GM18519 (cell line): ENCODE measurements around the gene L3MBTL4.
A peak's percentile ranks its signal among the peaks of the same experiment; 100 is the strongest.
"Not testable (repeated sequence)": the region's sequence is repeated elsewhere in the genome, so short reads cannot be mapped to it uniquely, and the experiment has no call there.

Experiments
- ATAC-seq: cut with Tn5 transposase; IDR thresholded peaks from one replicate; pipeline ENCODE4 v1.9.1; 2021; ENCODE audit warnings: mild to moderate bottlenecking, moderate library complexity; ENCODE audit not compliant: unreplicated experiment, low FRiP score

The L3MBTL4 gene

DNA sequence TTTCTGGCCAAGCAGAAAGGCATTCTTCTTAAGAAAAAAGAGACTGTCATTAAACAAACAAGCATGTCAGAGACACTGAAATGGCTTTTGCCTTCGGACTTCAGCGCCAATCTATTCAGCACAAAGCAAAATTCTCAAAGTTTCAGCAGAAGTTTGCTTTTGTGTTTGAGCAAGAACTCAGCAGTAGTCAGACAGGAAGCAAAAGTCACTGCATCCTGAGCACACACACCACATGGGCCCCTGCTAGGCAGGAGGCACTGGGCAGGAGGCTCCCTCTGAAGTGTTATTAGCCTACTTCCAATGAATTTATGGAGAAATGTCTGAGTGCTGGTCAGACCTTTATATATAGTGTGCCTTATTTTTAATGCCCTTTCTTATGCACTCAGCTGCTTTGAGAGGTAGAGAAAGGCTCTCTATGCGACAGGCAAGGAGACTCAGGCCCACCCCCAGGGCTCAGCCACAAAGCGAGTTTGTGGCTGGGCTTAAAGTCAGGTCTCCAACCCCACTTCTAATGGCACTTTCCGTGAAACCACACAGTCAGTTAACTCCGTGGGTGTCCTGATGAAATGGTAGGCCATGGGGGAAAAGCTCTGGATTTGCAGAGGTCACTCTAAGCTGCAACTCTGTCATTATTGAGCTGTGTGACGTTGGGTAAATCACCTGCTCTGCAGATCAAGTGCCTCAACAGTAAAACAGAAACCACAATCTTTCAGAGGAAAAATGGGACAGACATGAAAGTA, 358.4 kb downstream of the L3MBTL4 start:
- ATAC-seq, result peak; percentile 69

GRCh38 chr18:6055711-6056110, 359.0 kb downstream of the L3MBTL4 start:
- ATAC-seq, result no peak

- ATAC-seq, result no peak
These were observed 360.4 kb downstream of the L3MBTL4 start for GRCh38 chr18:6054256-6054842.

DNA sequence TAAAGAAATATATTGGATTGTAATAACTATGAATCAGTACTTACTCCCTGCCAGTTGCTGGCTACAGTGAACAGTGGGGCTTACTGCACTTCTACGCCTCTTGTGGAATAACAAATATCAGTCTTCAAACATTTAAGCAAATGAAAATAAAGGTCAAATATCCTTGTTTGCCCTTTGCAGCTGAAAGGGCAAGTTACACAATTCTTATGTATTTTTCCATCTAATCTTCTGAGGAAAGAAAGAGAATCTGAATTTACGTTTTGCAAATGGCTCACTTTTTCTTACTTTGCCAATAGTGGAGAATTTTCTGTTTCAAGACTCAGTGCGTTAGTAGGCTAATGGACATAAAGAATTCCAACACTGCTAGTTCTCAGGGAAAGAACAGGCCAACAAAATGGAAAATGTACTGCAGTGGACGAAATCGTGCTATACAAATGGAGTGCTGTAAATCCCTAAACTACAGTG, 362.2 kb downstream of the L3MBTL4 start:
- ATAC-seq, result no peak

- ATAC-seq, result not testable (repeated sequence)
These were observed 367.1 kb downstream of the L3MBTL4 start for GRCh38 chr18:6047596-6047995.

DNA sequence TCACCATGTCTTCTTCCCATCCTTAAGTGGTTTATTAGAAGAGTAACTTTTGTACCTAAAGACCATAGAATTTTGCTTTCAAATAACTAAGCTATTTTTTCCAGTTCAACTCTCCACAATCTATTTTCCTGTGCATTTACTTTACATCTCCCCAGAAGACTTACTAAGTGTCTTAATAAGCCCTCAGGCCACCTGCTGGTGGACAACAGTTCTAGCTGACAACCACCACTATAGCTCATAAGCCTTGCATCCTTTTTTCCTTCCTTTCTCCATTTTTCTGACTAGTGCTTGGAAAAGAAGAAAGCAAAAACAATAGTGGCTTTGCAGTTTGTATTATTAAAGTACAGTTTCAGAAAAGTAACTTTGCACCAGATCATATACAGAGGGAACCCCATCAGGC, 369.9 kb downstream of the L3MBTL4 start:
- ATAC-seq, result no peak

DNA sequence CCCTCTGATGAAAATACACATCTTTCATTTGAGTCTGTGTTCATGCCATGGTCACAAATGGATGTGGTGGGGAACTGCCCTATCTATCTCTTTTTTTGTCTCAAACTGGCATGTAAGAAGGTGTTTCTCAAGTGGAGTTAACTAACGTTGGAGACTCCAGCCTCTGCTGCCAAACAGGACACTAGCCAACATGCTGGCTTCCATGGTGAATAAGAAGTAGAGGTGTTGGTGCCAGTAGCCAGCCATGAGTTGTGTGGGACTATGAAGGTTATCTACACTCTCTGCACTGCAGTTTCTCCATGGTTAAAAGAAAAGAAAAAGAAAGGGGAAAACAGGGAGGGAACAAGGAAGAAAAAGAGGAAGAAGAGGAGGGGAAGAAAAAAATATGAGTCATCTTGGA, 370.4 kb downstream of the L3MBTL4 start:
- ATAC-seq, result no peak

GRCh38 chr18:6039055-6039454, 375.7 kb downstream of the L3MBTL4 start:
- no peak for ATAC-seq

DNA sequence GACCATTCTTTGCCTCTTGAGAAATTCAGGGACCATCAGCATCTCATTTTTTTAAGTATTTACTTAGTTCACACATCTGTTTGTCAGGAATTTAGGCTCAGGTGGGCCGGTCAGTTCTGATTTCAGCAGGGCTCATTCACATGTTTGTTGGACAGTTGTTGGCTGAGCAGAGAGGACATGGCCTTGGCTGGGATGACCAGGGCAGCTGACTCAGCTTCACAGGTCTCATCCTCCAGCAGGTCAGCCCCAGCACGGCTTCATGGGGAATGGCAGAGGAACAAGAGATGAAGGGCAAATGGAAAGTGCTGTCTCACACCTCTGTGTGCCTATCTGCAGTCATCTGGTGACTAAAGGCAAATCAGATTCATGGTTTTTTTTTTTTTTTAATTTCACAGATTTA, 383.3 kb downstream of the L3MBTL4 start:
- ATAC-seq, result no peak

GRCh38 chr18:6031002-6031401, 383.7 kb downstream of the L3MBTL4 start:
- ATAC-seq, result no peak

GRCh38 chr18:6024745-6025248, 389.9 kb downstream of the L3MBTL4 start:
- ATAC-seq, result no peak

GRCh38 chr18:6023551-6023950, 391.2 kb downstream of the L3MBTL4 start:
- no peak for ATAC-seq

DNA sequence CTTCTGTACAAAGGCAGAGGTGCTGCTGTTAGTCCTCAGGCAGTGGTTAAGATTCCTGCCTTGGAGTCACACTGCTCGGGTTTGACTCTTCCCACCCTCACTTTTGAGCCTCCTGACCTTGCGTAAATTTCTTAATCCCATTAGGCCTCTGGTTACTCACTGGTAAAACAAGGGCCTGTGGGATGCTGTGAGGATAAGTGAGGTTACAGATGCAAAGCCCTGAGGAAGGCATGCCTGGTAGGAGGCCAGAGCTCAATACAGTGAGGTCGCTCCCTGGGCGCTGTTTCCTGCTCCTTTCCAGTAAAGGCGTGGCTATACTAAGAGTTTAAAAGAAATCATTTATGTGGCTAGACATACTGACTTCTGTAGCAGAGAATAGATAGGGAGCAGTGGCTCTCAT, 391.9 kb downstream of the L3MBTL4 start:
- ATAC-seq, result no peak

DNA sequence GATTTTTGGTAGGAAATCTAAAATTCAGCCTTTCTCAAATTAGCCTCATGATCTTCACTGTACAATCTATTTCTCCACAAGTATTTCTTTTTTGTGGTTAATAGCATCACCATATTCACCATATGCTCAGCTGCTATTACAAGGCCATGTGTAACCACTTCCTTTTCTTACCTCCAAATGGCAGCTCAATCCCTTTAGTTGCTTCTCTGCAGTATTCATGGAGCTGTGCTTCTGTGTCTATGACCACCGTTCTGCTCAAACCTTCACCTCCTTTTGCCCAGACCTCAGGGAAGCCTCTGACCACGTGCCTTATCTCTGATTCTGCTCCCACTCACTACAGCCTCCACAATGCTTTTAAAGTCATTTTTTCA, 392.7 kb downstream of the L3MBTL4 start:
- ATAC-seq, result no peak

GRCh38 chr18:6021306-6022073, 393.2 kb downstream of the L3MBTL4 start:
- ATAC-seq, result no peak

- no peak for ATAC-seq
These were observed 396.0 kb downstream of the L3MBTL4 start for GRCh38 chr18:6018671-6019070.

- no peak for ATAC-seq
These were observed 397.5 kb downstream of the L3MBTL4 start for GRCh38 chr18:6017171-6017570.

GRCh38 chr18:6015364-6015763, 399.3 kb downstream of the L3MBTL4 start:
- ATAC-seq, result no peak

DNA sequence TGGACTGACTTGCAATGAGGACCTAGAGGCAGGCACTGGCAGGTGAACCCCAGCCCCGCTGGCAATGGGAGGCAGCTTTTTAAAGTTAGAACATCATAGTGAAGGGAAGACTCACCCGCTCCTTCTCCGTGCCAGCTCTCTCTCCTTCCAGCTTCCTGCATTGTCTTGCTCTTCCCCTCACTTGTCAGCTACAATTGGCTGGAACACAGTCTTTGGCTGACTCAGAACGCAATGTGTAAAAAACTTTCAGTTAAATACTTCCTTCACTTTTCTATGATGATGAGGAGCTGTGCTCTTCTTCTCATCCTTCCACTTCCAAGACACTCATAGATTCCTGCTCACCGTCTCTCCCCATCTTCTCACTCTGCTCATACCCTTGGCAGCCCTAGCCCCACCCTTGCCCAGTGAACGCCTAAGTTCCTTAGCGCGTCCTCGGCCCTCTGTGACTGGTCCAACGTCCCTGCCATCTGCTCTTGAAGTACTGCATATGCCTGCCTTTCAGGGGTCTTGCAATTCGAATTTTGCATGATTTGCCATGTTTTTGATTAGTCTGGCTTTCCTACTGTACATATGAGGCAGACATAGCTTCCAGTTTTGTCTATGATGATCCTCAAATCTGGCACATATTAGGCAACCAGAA, 401.4 kb downstream of the L3MBTL4 start:
- ATAC-seq, result no peak

- ATAC-seq, result no peak
These were observed 403.8 kb downstream of the L3MBTL4 start for GRCh38 chr18:6010921-6011320.

DNA sequence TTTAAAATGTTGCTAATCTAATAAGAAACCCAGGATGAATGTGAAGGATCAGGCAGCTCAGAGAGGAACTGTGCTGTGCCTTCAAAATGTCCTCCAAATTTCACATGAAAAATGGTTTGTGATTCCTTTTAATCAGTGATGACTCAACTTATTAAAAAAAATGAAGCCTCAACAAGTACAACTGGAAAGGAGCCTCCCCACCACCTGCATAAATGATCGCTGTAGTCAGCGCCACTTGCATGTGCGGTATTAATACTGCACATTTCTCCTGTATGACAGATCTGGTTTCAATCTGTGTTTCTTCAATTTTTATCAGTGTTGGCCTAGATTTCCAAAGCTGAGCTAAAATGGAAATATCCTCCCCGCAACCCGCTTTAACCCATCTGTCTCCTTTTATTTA, 404.4 kb downstream of the L3MBTL4 start:
- no peak for ATAC-seq
